Transverse colon (tissue), 4 donors: ENCODE data around the gene CBX7. TPM values are rescaled to one million over a fixed set of nuclear protein-coding genes. Genes with fewer than 3 reads are reported as not detected.
A peak's percentile ranks its signal among the peaks of the same experiment; 100 is the strongest.

Source experiments
- DNase-seq: peaks from one replicate; pipeline ENCODE4 v3.0.0-alpha.2; 2019
- H3K27ac ChIP-seq, 4 donors: fragments of 200-600 bp; sonication (generic); 2 replicates each; pipeline ENCODE4 v1.5.1; 2016 to 2018; ENCODE audit warnings: inconsistent platforms in 4 of 4
- H3K27me3 ChIP-seq: fragments of 200-600 bp; sonication (generic); 2 replicates; pipeline ENCODE4 v1.5.1; 2017; ENCODE audit warnings: inconsistent platforms
- H3K36me3 ChIP-seq, 4 donors: fragments of 200-600 bp; sonication (generic); 2 replicates each; pipeline ENCODE4 v1.5.1; 2017 to 2019; ENCODE audit warnings: inconsistent platforms in 4 of 4
- H3K4me1 ChIP-seq, 4 donors: fragments of 200-600 bp; sonication (generic); 2 replicates each; pipeline ENCODE4 v1.5.1; 2017 to 2020; ENCODE audit warnings: inconsistent platforms in 4 of 4
- H3K4me3 ChIP-seq, 4 donors: fragments of 200-600 bp; sonication (generic); 1 replicate in 1 of 4; 2 replicates in 3 of 4; pipeline versions ENCODE4 v1.5.1 to v1.6.1; 2017 to 2019; ENCODE audit warnings: inconsistent platforms in 4 of 4
- H3K9me3 ChIP-seq, 2 donors: fragments of 200-600 bp; sonication (generic); 2 replicates each; pipeline ENCODE4 v1.5.1; 2017 to 2019; ENCODE audit warnings: inconsistent platforms in 2 of 2
- EP300 ChIP-seq: sonication (generic); formaldehyde crosslinking; IDR thresholded peaks from one replicate; pipeline ENCODE4 v1.6.1; 2017; ENCODE audit warnings: antibody characterized with exemption, low read depth
- POLR2A ChIP-seq: fragments of 450-650 bp; IDR thresholded peaks from one replicate; pipeline ENCODE4 v1.6.1; 2016; ENCODE audit warnings: antibody characterized with exemption, mild to moderate bottlenecking, moderate library complexity
- POLR2AphosphoS5 ChIP-seq, 3 donors: sonication (generic); formaldehyde crosslinking; IDR thresholded peaks; one replicate each; pipeline ENCODE4 v1.6.1; 2016; ENCODE audit warnings: antibody characterized with exemption in 3 of 3
- WGBS, 2 donors: methylation state at CpG; one replicate each; pipeline ENCODE4 v1.1.5; 2018; ENCODE audit warnings: low coverage in 1 of 2; 5-methylcytosine and 5-hydroxymethylcytosine counted together
- in situ Hi-C, 4 donors: fragments of 200-750 bp; cut with MboI; loops; one replicate each; pipeline versions ENCODE4 v1.15.0 to v1.15.1; 2017; ENCODE audit warnings: low sequenced_read_pairs in 3 of 4, low pct_ligation_motif_present in 1 of 4, low pct_unique_long_range_greater_than_20kb in 1 of 4
- intact Hi-C: fragments of 100-400 bp; cut with DNase I; formaldehyde crosslinking; loops from one replicate; pipeline ENCODE4 v1.15.1; 2023; ENCODE audit warnings: low total_unique reads
- total RNA-seq, 4 donors: library from RNA; depleted of rRNA; stranded (reverse); fragments of >200 nt; gene quantifications; one replicate each; pipeline ENCODE4 v1.1.0, GENCODE V29; 2016
- TF ChIP-seq, protein P1 (sequence below), 5 experiments: fragments of 200-600 bp in 3 of 5; fragments of 450-650 bp in 2 of 5; sonication (generic) in 3 of 5; IDR thresholded peaks; 1 replicate in 2 of 5; 2 replicates in 3 of 5; pipeline ENCODE4 v1.5.1; 2016 to 2017; ENCODE audit warnings: antibody characterized with exemption in 5 of 5, inconsistent platforms in 3 of 5, mild to moderate bottlenecking in 2 of 5, moderate library complexity in 1 of 5

The CBX7 gene
- total RNA-seq, 4 donors from 2014 or later: 15.3 to 129 (median 58.4) TPM

DNA sequence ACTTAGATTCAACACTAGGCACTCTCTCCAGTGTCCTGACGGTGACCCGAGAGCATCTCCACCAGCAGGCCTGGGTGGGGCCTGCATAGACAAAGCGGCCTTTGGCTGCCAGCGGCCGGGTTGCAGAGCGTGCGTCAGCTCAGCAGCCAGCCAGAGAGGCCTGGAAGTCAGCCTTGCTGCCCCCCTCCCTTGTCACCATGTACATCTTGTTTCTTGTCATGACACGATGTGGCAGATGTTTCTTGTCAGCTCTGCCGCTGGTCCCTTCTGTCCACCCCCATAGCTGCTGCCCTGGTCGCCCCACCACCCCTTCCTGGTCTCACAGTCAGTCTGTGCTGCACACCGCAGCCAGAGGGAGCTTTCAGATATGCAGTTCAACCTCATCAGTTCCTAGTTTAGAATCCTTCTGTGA, 33.1 kb upstream of the CBX7 start:
- in situ Hi-C loops: no loop called here
- Histone ChIP-seq H3K4me3 (no peak overlapping the region), H3K4me1 (no peaks in the 10 kb centered on the region), H3K27ac (peak overlapping the region; percentile 54 to 70 (median 58)), H3K9me3 (peaks cover 0 to 2% of the 10 kb centered on the region in 2 donors), H3K36me3 (no peaks in the 10 kb centered on the region), H3K27me3 (no peaks in the 10 kb centered on the region)
- no peak for DNase-seq
- TF ChIP-seq, protein P1, sequence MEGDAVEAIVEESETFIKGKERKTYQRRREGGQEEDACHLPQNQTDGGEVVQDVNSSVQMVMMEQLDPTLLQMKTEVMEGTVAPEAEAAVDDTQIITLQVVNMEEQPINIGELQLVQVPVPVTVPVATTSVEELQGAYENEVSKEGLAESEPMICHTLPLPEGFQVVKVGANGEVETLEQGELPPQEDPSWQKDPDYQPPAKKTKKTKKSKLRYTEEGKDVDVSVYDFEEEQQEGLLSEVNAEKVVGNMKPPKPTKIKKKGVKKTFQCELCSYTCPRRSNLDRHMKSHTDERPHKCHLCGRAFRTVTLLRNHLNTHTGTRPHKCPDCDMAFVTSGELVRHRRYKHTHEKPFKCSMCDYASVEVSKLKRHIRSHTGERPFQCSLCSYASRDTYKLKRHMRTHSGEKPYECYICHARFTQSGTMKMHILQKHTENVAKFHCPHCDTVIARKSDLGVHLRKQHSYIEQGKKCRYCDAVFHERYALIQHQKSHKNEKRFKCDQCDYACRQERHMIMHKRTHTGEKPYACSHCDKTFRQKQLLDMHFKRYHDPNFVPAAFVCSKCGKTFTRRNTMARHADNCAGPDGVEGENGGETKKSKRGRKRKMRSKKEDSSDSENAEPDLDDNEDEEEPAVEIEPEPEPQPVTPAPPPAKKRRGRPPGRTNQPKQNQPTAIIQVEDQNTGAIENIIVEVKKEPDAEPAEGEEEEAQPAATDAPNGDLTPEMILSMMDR (IDR thresholded peaks at IDR 0.05): no peak
- peak in 2 of 3 donors; percentile 38 to 61 for TF ChIP-seq POLR2AphosphoS5 (IDR thresholded peaks at IDR 0.05)
- intact Hi-C loops: no loop called here
- WGBS, 2 donors: 57% methylated on average over 10 of the region's 11 CpGs; no CpG with 5 or more reads in 1 of the 2 donors

DNA sequence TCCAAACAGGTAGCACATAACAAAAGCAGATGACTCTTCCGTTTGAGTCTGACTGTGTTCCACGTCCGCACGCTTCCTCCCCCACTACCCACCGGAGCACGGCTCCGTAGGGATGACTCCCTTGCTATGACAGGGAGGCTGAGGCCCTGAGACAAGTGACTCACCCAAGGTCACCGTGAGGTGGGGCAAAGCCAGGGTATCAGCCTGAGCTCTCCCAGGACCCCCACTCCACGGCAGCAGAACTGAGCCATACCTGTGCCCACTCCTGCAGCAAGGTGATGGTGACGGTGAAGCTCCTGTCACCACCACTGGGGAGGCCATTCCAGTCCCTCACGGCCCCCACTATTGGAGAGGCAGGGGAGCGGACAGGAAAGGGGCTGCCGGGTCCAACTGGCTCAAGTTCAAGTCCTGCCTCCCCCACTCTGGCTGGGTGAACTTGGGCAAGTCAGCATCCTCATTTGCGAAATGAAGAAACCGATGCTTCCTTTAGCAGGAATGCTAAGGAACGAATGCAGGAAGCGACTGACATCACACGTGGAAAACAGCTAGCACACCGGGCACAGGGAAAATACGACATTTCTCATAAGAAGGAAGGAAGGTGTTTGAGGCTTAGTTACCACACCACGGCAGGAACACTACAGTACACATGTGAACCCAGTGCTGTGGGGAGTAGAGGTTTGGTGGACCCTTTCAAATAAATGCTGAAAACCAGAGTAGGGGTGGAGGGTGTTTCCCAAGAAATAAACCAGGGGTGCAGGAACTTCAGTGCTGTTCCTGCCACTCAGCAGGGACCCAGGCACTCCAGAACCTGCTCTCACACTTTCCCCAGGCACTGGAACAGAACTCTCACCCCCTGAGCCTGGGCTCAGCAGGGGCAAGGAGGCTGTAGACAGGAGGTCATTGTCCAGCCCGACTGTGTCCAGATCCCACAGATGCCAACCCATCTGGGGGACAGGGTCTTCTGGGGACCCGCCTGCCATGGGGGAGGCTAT, 32.4 kb upstream of the CBX7 start:
- Histone ChIP-seq H3K36me3 (no peaks in the 10 kb centered on the region), H3K27me3 (no peaks in the 10 kb centered on the region), H3K9me3 (peaks cover 0 to 2% of the 10 kb centered on the region in 2 donors), H3K4me3 (no peak overlapping the region), H3K4me1 (no peaks in the 10 kb centered on the region), H3K27ac (peak overlapping the region; percentile 54 to 70 (median 58))
- DNase-seq: no peak
- intact Hi-C loops: no loop called here
- in situ Hi-C loops: no loop called here
- TF ChIP-seq POLR2AphosphoS5 (IDR thresholded peaks at IDR 0.05): no peak
- TF ChIP-seq POLR2A: no peak
- TF ChIP-seq EP300: no peak
- TF ChIP-seq, protein P1 (IDR thresholded peaks at IDR 0.05): no peak
- WGBS, 2 donors: 73% methylated on average over 23 of the region's 23 CpGs; no CpG with 5 or more reads in 1 of the 2 donors

DNA sequence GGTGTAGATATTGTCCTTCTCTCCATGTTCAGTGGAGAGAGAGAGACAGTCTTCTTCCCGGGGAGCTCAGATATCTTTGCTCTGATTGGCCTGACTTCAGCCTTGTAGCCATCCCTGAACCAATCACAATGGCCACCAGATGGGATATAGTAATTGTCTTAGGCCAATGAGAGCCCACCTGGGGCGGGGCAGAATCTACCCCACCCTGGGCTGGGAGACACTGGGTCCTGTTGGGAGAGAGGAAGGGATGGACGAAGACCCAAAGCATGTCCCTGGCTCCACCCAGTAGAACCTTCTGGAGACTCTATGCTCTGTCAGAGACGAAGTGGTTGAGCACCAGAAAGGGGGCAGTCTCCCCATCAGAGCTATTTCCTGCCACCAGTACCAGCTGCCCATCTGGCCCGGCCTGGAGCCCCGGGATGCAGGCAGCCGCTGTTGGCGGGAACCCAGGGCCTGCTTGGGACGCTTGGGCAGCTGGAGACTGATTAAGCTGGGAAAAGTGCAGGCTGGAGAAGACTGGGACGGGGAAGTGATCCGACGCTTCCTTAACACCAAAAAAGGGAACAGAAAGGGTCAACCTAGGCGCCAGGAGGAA, 31.6 kb upstream of the CBX7 start:
- peaks cover 0 to 2% of the 10 kb centered on the region in 2 donors for H3K9me3 ChIP-seq
- H3K4me3 ChIP-seq: no peak overlapping the region
- intact Hi-C loops: no loop called here
- H3K27ac ChIP-seq: peak overlapping the region; percentile 54 to 70 (median 58)
- 62 to 80% methylated on average over 4 to 13 of the region's 13 CpGs for WGBS, 2 donors
- no peaks in the 10 kb centered on the region for H3K36me3 ChIP-seq
- H3K27me3 ChIP-seq: no peaks in the 10 kb centered on the region
- TF ChIP-seq EP300: no peak
- TF ChIP-seq POLR2A: peak; percentile 20
- TF ChIP-seq POLR2AphosphoS5 (IDR thresholded peaks at IDR 0.05): peak in 1 of 3 donors; percentile 41
- TF ChIP-seq, protein P1 (IDR thresholded peaks at IDR 0.05): no peak
- H3K4me1 ChIP-seq: no peaks in the 10 kb centered on the region
- no peak for DNase-seq
- in situ Hi-C loops: no loop called here

DNA sequence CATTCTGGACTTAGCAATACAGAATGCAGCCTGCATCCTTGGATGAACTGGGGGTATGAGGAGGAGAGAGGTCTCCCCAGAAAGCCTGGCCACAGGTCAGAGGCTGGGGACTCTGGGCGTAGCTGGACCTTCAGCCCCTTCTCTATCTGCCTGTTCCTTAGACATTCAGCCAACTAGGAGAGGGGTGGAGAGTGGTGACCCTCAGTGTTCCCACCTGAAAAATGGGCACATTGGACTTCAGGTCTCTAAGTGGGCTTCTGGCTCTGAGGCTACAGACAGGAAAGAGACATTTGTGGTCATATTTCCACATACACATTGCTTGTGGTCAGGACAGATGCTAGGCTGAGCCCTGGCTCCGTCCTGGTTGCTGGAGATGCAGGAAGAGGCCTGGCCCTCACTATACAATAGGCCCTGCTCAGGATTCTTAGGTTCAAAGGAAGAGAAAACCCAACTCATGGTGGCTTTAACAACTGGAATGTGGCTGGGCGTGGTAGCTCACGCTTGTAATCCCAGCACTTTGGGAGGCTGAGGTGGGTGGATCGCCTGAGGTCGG, 30.1 kb upstream of the CBX7 start:
- Histone ChIP-seq H3K9me3 (peaks cover 0 to 2% of the 10 kb centered on the region in 2 donors), H3K36me3 (no peaks in the 10 kb centered on the region), H3K4me1 (no peaks in the 10 kb centered on the region), H3K4me3 (no peak overlapping the region), H3K27ac (no peak overlapping the region), H3K27me3 (no peaks in the 10 kb centered on the region)
- 73 to 100% methylated on average over 1 to 6 of the region's 6 CpGs for WGBS, 2 donors
- DNase-seq: no peak
- intact Hi-C loops: no loop called here
- in situ Hi-C loops: no loop called here
- TF ChIP-seq POLR2A (no peak), EP300 (no peak), POLR2AphosphoS5 (IDR thresholded peaks at IDR 0.05) (no peak)
- TF ChIP-seq, protein P1 (IDR thresholded peaks at IDR 0.05): no peak
